A549 (cell line): ENCODE measurements around the gene H1-8. TPM values are rescaled to one million over a fixed set of nuclear protein-coding genes. Genes with fewer than 3 reads are reported as not detected.
A peak's percentile ranks its signal among the peaks of the same experiment; 100 is the strongest.

Experiments
- ATAC-seq, 2 experiments: fragments of 200-7000 bp in 1 of 2; fragments of >200 bp in 1 of 2; cut with Nextera tagmentation in 1 of 2; cut with Tn5 transposase in 1 of 2; 3 replicates each; pipeline versions ENCODE4 v1.8.0 to v1.9.1; 2018 to 2020; ENCODE audit warnings: mild to moderate bottlenecking in 1 of 2, moderate library complexity in 1 of 2
- CTCF ChIA-PET: fragments of 300-600 bp; sonication (Branson Sonifier 250); formaldehyde crosslinking; extraction: SDS; loops from one replicate; lab custom pipeline; 2021; ENCODE audit warnings: antibody characterized with exemption, inconsistent platforms; lab: Yijun Ruan, JAX
- POLR2A ChIA-PET: fragments of 350-600 bp; formaldehyde crosslinking; extraction: SDS; loops from one replicate; lab custom pipeline; 2021; ENCODE audit warnings: antibody characterized with exemption, inconsistent platforms; lab: Yijun Ruan, JAX
- DNase-seq, 2 experiments: peaks; one replicate each; pipeline versions ENCODE4 v3.0.0 to v3.0.0-alpha.2; 2011 to 2016; ENCODE audit warnings: low read depth in 1 of 2, low spot score in 1 of 2
- FAIRE-seq: peaks from 2 replicates; lab custom pipeline; 2011; peaks lifted over from hg19 to GRCh38; lab: Jason Lieb, UNC
- H3K27ac ChIP-seq, 2 experiments: fragments of >200 bp; sonication (Bioruptor Twin); formaldehyde crosslinking; 3 replicates each; pipeline ENCODE4 v1.5.1; 2016 to 2017
- H3K4me1 ChIP-seq: fragments of >200 bp; sonication (Bioruptor Twin); formaldehyde crosslinking; 3 replicates; pipeline ENCODE4 v1.6.1; 2016
- H3K4me2 ChIP-seq: fragments of >200 bp; sonication (Bioruptor Twin); formaldehyde crosslinking; 3 replicates; pipeline ENCODE4 v1.6.1; 2016
- H3K4me3 ChIP-seq: fragments of >200 bp; sonication (Bioruptor Twin); formaldehyde crosslinking; 3 replicates; pipeline ENCODE4 v1.5.1; 2016
- H3K9me3 ChIP-seq: fragments of >200 bp; sonication (Bioruptor Twin); formaldehyde crosslinking; 3 replicates; pipeline ENCODE4 v1.6.1; 2016
- CBX2 ChIP-seq: fragments of 200-600 bp; sonication (generic); IDR thresholded peaks from 2 replicates; pipeline ENCODE4 v1.6.1; 2016; ENCODE audit warnings: low read depth, mild to moderate bottlenecking, borderline replicate concordance
- CEBPB ChIP-seq, 2 experiments: fragments of >200 bp in 1 of 2; sonication (Bioruptor Twin) in 1 of 2; formaldehyde crosslinking in 1 of 2; IDR thresholded peaks; 2 replicates each; pipeline ENCODE4 v1.6.1; 2012 to 2016
- CHD2 ChIP-seq: fragments of 150-350 bp; IDR thresholded peaks from 2 replicates; pipeline ENCODE4 v1.6.1; 2014; ENCODE audit warnings: low read length; ENCODE audit not compliant: partially characterized antibody
- CHD4 ChIP-seq: fragments of 200-600 bp; sonication (generic); IDR thresholded peaks from 2 replicates; pipeline ENCODE4 v1.6.1; 2016; ENCODE audit warnings: antibody characterized with exemption, mild to moderate bottlenecking, borderline replicate concordance
- CTCF ChIP-seq: fragments of >200 bp; sonication (Bioruptor Twin); formaldehyde crosslinking; IDR thresholded peaks from 3 replicates; pipeline ENCODE4 v1.5.1; 2016
- EHF ChIP-seq: fragments of 250-450 bp; sonication (Bioruptor Pico); IDR thresholded peaks from 2 replicates; pipeline ENCODE4 v1.5.0; 2020; ENCODE audit warnings: mild to moderate bottlenecking
- ELK1 ChIP-seq: fragments of 150-350 bp; IDR thresholded peaks from 2 replicates; pipeline ENCODE4 v1.6.1; 2014; ENCODE audit warnings: low read depth, mild to moderate bottlenecking, low read length
- EP300 ChIP-seq, 2 experiments: fragments of >200 bp; sonication (Bioruptor Twin); formaldehyde crosslinking; IDR thresholded peaks; 2 replicates in 1 of 2; 3 replicates in 1 of 2; pipeline ENCODE4 v1.6.1; 2016 to 2017
- GATA3 ChIP-seq: IDR thresholded peaks from 2 replicates; pipeline ENCODE4 v1.6.1; 2012; ENCODE audit warnings: borderline replicate concordance
- HES2 ChIP-seq: fragments of >200 bp; sonication (Bioruptor Twin); formaldehyde crosslinking; IDR thresholded peaks from 2 replicates; pipeline ENCODE4 v1.6.1; 2016
- HEYL ChIP-seq: fragments of 250-450 bp; sonication (Bioruptor Pico); IDR thresholded peaks from 2 replicates; pipeline ENCODE4 v1.8.0; 2021; ENCODE audit warnings: mild to moderate bottlenecking, moderate library complexity
- HMGXB4 ChIP-seq: fragments of 250-450 bp; sonication (Bioruptor Pico); IDR thresholded peaks from 2 replicates; pipeline ENCODE4 v1.5.0; 2021; ENCODE audit warnings: mild to moderate bottlenecking, moderate library complexity, borderline replicate concordance
- HOXB5 ChIP-seq: fragments of 250-450 bp; sonication (Bioruptor Pico); IDR thresholded peaks from 2 replicates; pipeline ENCODE4 v1.5.0; 2020; ENCODE audit warnings: mild to moderate bottlenecking, moderate library complexity
- JUN ChIP-seq, 2 experiments: fragments of >200 bp; sonication (Bioruptor Twin); formaldehyde crosslinking; IDR thresholded peaks; 2 replicates in 1 of 2; 3 replicates in 1 of 2; pipeline ENCODE4 v1.6.1; 2016 to 2017
- KDM5A ChIP-seq: fragments of 200-600 bp; sonication (generic); IDR thresholded peaks from 2 replicates; pipeline ENCODE4 v1.6.1; 2016; ENCODE audit warnings: antibody characterized with exemption, mild to moderate bottlenecking
- MAFK ChIP-seq: fragments of 450-650 bp; IDR thresholded peaks from 2 replicates; pipeline ENCODE4 v1.6.1; 2014; ENCODE audit not compliant: partially characterized antibody
- NPAS2 ChIP-seq: fragments of 250-450 bp; sonication (Bioruptor Pico); IDR thresholded peaks from 2 replicates; pipeline ENCODE4 v1.8.0; 2022; ENCODE audit warnings: mild to moderate bottlenecking, moderate library complexity, borderline replicate concordance
- RFX5 ChIP-seq: fragments of 450-650 bp; IDR thresholded peaks from 2 replicates; pipeline ENCODE4 v1.7.1; 2014; ENCODE audit warnings: antibody characterized with exemption, mild to moderate bottlenecking, moderate library complexity
- TP53 ChIP-seq: fragments of 250-450 bp; sonication (Bioruptor Pico); IDR thresholded peaks from 2 replicates; pipeline ENCODE4 v1.5.0; 2021; ENCODE audit warnings: mild to moderate bottlenecking, moderate library complexity
- ZFP36 ChIP-seq: fragments of 450-650 bp; IDR thresholded peaks from 2 replicates; pipeline ENCODE4 v1.6.1; 2014; ENCODE audit warnings: borderline replicate concordance; ENCODE audit not compliant: partially characterized antibody
- ZSCAN20 ChIP-seq: fragments of 250-450 bp; sonication (Bioruptor Pico); IDR thresholded peaks from 2 replicates; pipeline ENCODE4 v1.8.0; 2022; ENCODE audit warnings: mild to moderate bottlenecking, moderate library complexity
- WGBS: methylation state at CpG from one replicate; pipeline ENCODE4 v1.1.6; 2017; ENCODE audit errors: missing lambda C conversion rate; 5-methylcytosine and 5-hydroxymethylcytosine counted together
- polyA plus RNA-seq, 4 experiments: library from polyadenylated mRNA; depleted of rRNA in 3 of 4; stranded (reverse); fragments of >200 nt; fragmentation: RNase III in 1 of 4; extraction: RNeasy Plus Mini Kit Qiagen cat#74134 plus additional on column Dnase treatment in 1 of 4; gene quantifications; 2 replicates in 3 of 4; 3 replicates in 1 of 4; pipeline ENCODE4 v1.2.3, GENCODE V29; 2011 to 2017

Gene H1-8
- polyA plus RNA-seq, 2 of the 4 experiments (the other 2 are of a cell fraction), result not detected

GRCh38 chr3:129560911-129561594, 18.1 kb downstream of the H1-8 start (continued):
- TF ChIP-seq CBX2, result no peak
- TF ChIP-seq GATA3, result no peak
- TF ChIP-seq CHD4, result no peak

- DNase-seq, result no peak
- TF ChIP-seq HOXB5 (no peak), HMGXB4 (CRISPR knock-in tag) (no peak), ELK1 (no peak), RFX5 (no peak), KDM5A (no peak), HEYL (CRISPR knock-in tag) (no peak), EHF (CRISPR knock-in tag) (no peak), EP300 (IDR thresholded peaks at IDR 0.05) (no peak), HES2 (no peak), ZFP36 (no peak), TP53 (no peak), CHD2 (no peak), CTCF (no peak), NPAS2 (CRISPR knock-in tag) (no peak), ZSCAN20 (no peak), JUN (IDR thresholded peaks at IDR 0.05) (no peak), CEBPB (IDR thresholded peaks at IDR 0.05) (no peak), MAFK (no peak)
- TF ChIP-seq, all 56 proteins: peak for 0
- 96% methylated on average over 8 of the region's 18 CpGs for WGBS
- ChIA-PET POLR2A (no interaction called here), CTCF (no interaction called here)
- Histone ChIP-seq H3K9me3 (no peaks in the 10 kb centered on the region), H3K4me2 (peak overlapping the region; percentile 43; the same call in 2 of the 3 replicates), H3K27ac (peak overlapping the region; percentile 85 to 86; a peak in 5 of 6 replicates), H3K4me1 (peaks cover 43% of the 10 kb centered on the region), H3K4me3 (no peak overlapping the region)
- ATAC-seq (no peak; a peak in 1 of 6 replicates), FAIRE-seq (no peak)
These were observed 18.8 kb downstream of the H1-8 start for GRCh38 chr3:129561619-129562248.
